Mesendoderm (in vitro differentiated cells): ENCODE measurements around the gene SLAMF9.
A peak's percentile ranks its signal among the peaks of the same experiment; 100 is the strongest.

Source experiments
- DNase-seq: peaks from one replicate; pipeline ENCODE4 v3.0.0; 2013
- H2AK5ac ChIP-seq: 2 replicates; pipeline ENCODE4 v1.6.1; 2013; ENCODE audit warnings: low read length, inconsistent platforms
- H2BK120ac ChIP-seq: 2 replicates; pipeline ENCODE4 v1.6.1; 2013; ENCODE audit warnings: low read depth, mild to moderate bottlenecking, low read length, moderate library complexity, mixed read lengths
- H2BK15ac ChIP-seq: replicated peaks from 2 replicates; pipeline ENCODE4 v1.6.1; 2013; ENCODE audit warnings: low read depth, mild to moderate bottlenecking, moderate library complexity
- H2BK5ac ChIP-seq: 2 replicates; pipeline ENCODE4 v1.6.1; 2013; ENCODE audit warnings: low read length, inconsistent platforms
- H3K18ac ChIP-seq: 2 replicates; pipeline ENCODE4 v1.6.1; 2013; ENCODE audit warnings: mild to moderate bottlenecking, low read length, mixed read lengths
- H3K23ac ChIP-seq: one replicate; pipeline ENCODE4 v1.6.1; 2013; ENCODE audit warnings: low read length
- H3K27ac ChIP-seq: 2 replicates; pipeline ENCODE4 v1.5.1; 2013; ENCODE audit warnings: low read depth, mild to moderate bottlenecking, inconsistent platforms, low read length, moderate library complexity
- H3K27me3 ChIP-seq: 2 replicates; pipeline ENCODE4 v1.6.1; 2013; ENCODE audit warnings: low read length, control low read depth, mild to moderate bottlenecking, inconsistent platforms; ENCODE audit not compliant: insufficient read depth, poor library complexity
- H3K36me3 ChIP-seq: 2 replicates; pipeline ENCODE4 v1.6.1; 2013; ENCODE audit warnings: low read length, inconsistent platforms; ENCODE audit not compliant: control insufficient read depth, insufficient read depth
- H3K4ac ChIP-seq: one replicate; pipeline ENCODE4 v1.6.1; 2013; ENCODE audit warnings: low read depth, mild to moderate bottlenecking, low read length, moderate library complexity
- H3K4me1 ChIP-seq: 2 replicates; pipeline ENCODE4 v1.6.1; 2013; ENCODE audit warnings: low read depth, low read length, inconsistent platforms; ENCODE audit not compliant: control insufficient read depth
- H3K4me2 ChIP-seq: 2 replicates; pipeline ENCODE4 v1.6.1; 2013; ENCODE audit warnings: low read length
- H3K4me3 ChIP-seq: 2 replicates; pipeline ENCODE4 v1.5.1; 2013; ENCODE audit warnings: mild to moderate bottlenecking, low read length
- H3K56ac ChIP-seq: one replicate; pipeline ENCODE4 v1.6.1; 2013; ENCODE audit warnings: low read length
- H3K79me1 ChIP-seq: 2 replicates; pipeline ENCODE4 v1.6.1; 2013; ENCODE audit warnings: low read length, inconsistent platforms
- H3K79me2 ChIP-seq: 2 replicates; pipeline ENCODE4 v1.6.1; 2013; ENCODE audit warnings: mild to moderate bottlenecking, low read length; ENCODE audit not compliant: control insufficient read depth, insufficient read depth
- H3K9ac ChIP-seq: 2 replicates; pipeline ENCODE4 v1.6.1; 2013; ENCODE audit warnings: low read length, inconsistent platforms
- H4K5ac ChIP-seq: one replicate; pipeline ENCODE4 v1.6.1; 2013; ENCODE audit warnings: low read length
- H4K8ac ChIP-seq: one replicate; pipeline ENCODE4 v1.6.1; 2013; ENCODE audit warnings: low read depth, mild to moderate bottlenecking, control low read depth, low read length, moderate library complexity
- WGBS: extraction: QIAGEN DNeasy Blood & Tissue Kit; methylation state at CpG from one replicate; pipeline ENCODE4 v1.1.7; 2013; ENCODE audit warnings: low lambda C conversion rate, missing lambda C conversion rate; ENCODE audit not compliant: insufficient coverage; ENCODE audit errors: extremely low coverage; 5-methylcytosine and 5-hydroxymethylcytosine counted together

SLAMF9 gene

GRCh38 chr1:159925719-159926078, 28.3 kb downstream of the SLAMF9 start:
- no CpG with 5 or more reads among the region's 7 CpGs for WGBS
- H2BK15ac ChIP-seq, result no peak overlapping the region
- peak overlapping the region; percentile 14 for H3K4me3 ChIP-seq
- H3K4me1 ChIP-seq, result peaks cover 13% of the 10 kb centered on the region
- peak overlapping the region; percentile 64 for H3K4me2 ChIP-seq
- H3K79me1 ChIP-seq, result peaks cover 10% of the 10 kb centered on the region
- H3K56ac ChIP-seq, result peak overlapping the region; percentile 87
- H3K23ac ChIP-seq, result no peak overlapping the region
- H3K4ac ChIP-seq, result no peak overlapping the region
- H2BK120ac ChIP-seq, result no peak overlapping the region
- no peak overlapping the region for H4K8ac ChIP-seq
- peak overlapping the region; percentile 8 for H3K18ac ChIP-seq
- H4K5ac ChIP-seq, result peak overlapping the region; percentile 40
- H3K79me2 ChIP-seq, result peaks cover 42% of the 10 kb centered on the region
- H3K36me3 ChIP-seq, result no peaks in the 10 kb centered on the region
- peak overlapping the region; percentile 76 for H2BK5ac ChIP-seq
- no peaks in the 10 kb centered on the region for H3K27me3 ChIP-seq
- peak; percentile 88 for DNase-seq
- peak overlapping the region; percentile 25 for H3K27ac ChIP-seq
- peak overlapping the region; percentile 73 for H3K9ac ChIP-seq
- H2AK5ac ChIP-seq, result no peak overlapping the region

- H2AK5ac ChIP-seq, result peak within 1 kb of the TSS; percentile 20
- peak within 1 kb of the TSS; percentile 76 for H2BK5ac ChIP-seq
- peaks cover 13% of the 10 kb centered on the region for H3K79me1 ChIP-seq
- peak within 1 kb of the TSS; percentile 74 for H3K27ac ChIP-seq
- no peak within 1 kb of the TSS for H2BK15ac ChIP-seq
- H3K4me3 ChIP-seq, result peak within 1 kb of the TSS; percentile 82
- H4K5ac ChIP-seq, result peak within 1 kb of the TSS; percentile 40
- peak within 1 kb of the TSS; percentile 64 for H3K4me2 ChIP-seq
- H3K4me1 ChIP-seq, result peaks cover 13% of the 10 kb centered on the region
- peak within 1 kb of the TSS; percentile 48 for H3K23ac ChIP-seq
- DNase-seq, result peak; percentile 97
- peak within 1 kb of the TSS; percentile 81 for H3K4ac ChIP-seq
- no peak within 1 kb of the TSS for H4K8ac ChIP-seq
- peaks cover 47% of the 10 kb centered on the region for H3K79me2 ChIP-seq
- H3K27me3 ChIP-seq, result no peaks in the 10 kb centered on the region
- peak within 1 kb of the TSS; percentile 87 for H3K56ac ChIP-seq
- WGBS, result no CpG with 5 or more reads among the region's 58 CpGs
- peak within 1 kb of the TSS; percentile 0 for H2BK120ac ChIP-seq
- peaks cover under 1% of the 10 kb centered on the region for H3K36me3 ChIP-seq
- H3K18ac ChIP-seq, result peak within 1 kb of the TSS; percentile 46
- peak within 1 kb of the TSS; percentile 88 for H3K9ac ChIP-seq
Observed at GRCh38 chr1:159924791-159925718, 29.0 kb downstream of the SLAMF9 start, which contains the start of gene TAGLN2. TSS of gene TAGLN2 (minus strand) at chr1:159925507. CDS start at chr1:159920509, 4,998 bp downstream.

- no CpG with 5 or more reads among the region's 31 CpGs for WGBS
- peak overlapping the region; percentile 74 for H3K27ac ChIP-seq
Observed at GRCh38 chr1:159924025-159924790, 29.8 kb downstream of the SLAMF9 start.

GRCh38 chr1:159923203-159924024, 30.6 kb downstream of the SLAMF9 start:
- H2BK5ac ChIP-seq, result peak overlapping the region; percentile 38
- no peak overlapping the region for H2BK120ac ChIP-seq
- H3K23ac ChIP-seq, result peak overlapping the region; percentile 67
- peaks cover 54% of the 10 kb centered on the region for H3K79me2 ChIP-seq
- peak overlapping the region; percentile 88 for H3K9ac ChIP-seq
- DNase-seq, result peak; percentile 97
- H2BK15ac ChIP-seq, result no peak overlapping the region
- H3K18ac ChIP-seq, result peak overlapping the region; percentile 35
- no CpG with 5 or more reads among the region's 20 CpGs for WGBS
- no peak overlapping the region for H4K5ac ChIP-seq
- H3K4ac ChIP-seq, result peak overlapping the region; percentile 81
- peak overlapping the region; percentile 9 for H2AK5ac ChIP-seq
- H3K4me3 ChIP-seq, result no peak overlapping the region
- no peak overlapping the region for H4K8ac ChIP-seq
- peak overlapping the region; percentile 58 for H3K27ac ChIP-seq
- H3K79me1 ChIP-seq, result peaks cover 18% of the 10 kb centered on the region
- peaks cover 13% of the 10 kb centered on the region for H3K4me1 ChIP-seq
- peaks cover 8% of the 10 kb centered on the region for H3K36me3 ChIP-seq
- H3K4me2 ChIP-seq, result peak overlapping the region; percentile 39
- H3K56ac ChIP-seq, result peak overlapping the region; percentile 83
- no peaks in the 10 kb centered on the region for H3K27me3 ChIP-seq

More at GRCh38 chr1:159924025-159924790, 29.8 kb downstream of the SLAMF9 start:
- Histone ChIP-seq H2BK15ac (no peak overlapping the region), H3K9ac (peak overlapping the region; percentile 88), H2AK5ac (no peak overlapping the region), H4K5ac (no peak overlapping the region), H4K8ac (no peak overlapping the region), H3K4ac (peak overlapping the region; percentile 81), H3K18ac (peak overlapping the region; percentile 46), H3K23ac (no peak overlapping the region), H3K79me1 (peaks cover 18% of the 10 kb centered on the region), H3K36me3 (peaks cover 8% of the 10 kb centered on the region), H3K4me1 (peaks cover 13% of the 10 kb centered on the region), H3K4me2 (peak overlapping the region; percentile 28), H2BK120ac (no peak overlapping the region), H3K56ac (peak overlapping the region; percentile 82), H2BK5ac (peak overlapping the region; percentile 47), H3K27me3 (no peaks in the 10 kb centered on the region), H3K79me2 (peaks cover 54% of the 10 kb centered on the region), H3K4me3 (peak overlapping the region; percentile 82)
- peak; percentile 92 for DNase-seq

- Histone ChIP-seq H3K18ac (peak overlapping the region; percentile 16), H3K4me1 (peaks cover 15% of the 10 kb centered on the region), H3K79me2 (peaks cover 54% of the 10 kb centered on the region), H4K8ac (no peak overlapping the region), H2BK5ac (peak overlapping the region; percentile 9), H3K9ac (peak overlapping the region; percentile 63), H3K27me3 (no peaks in the 10 kb centered on the region), H3K79me1 (peaks cover 19% of the 10 kb centered on the region), H4K5ac (no peak overlapping the region), H3K4ac (no peak overlapping the region), H2AK5ac (peak overlapping the region; percentile 48), H3K4me3 (no peak overlapping the region), H3K4me2 (peak overlapping the region; percentile 39), H3K56ac (peak overlapping the region; percentile 83), H3K36me3 (peaks cover 8% of the 10 kb centered on the region), H2BK120ac (no peak overlapping the region), H3K27ac (no peak overlapping the region), H2BK15ac (no peak overlapping the region), H3K23ac (peak overlapping the region; percentile 67)
- WGBS, result no CpG with 5 or more reads among the region's 8 CpGs
- no peak for DNase-seq
Observed at GRCh38 chr1:159922511-159923202, 31.4 kb downstream of the SLAMF9 start.
